CD4-positive, alpha-beta memory T cell (primary cell): ENCODE data around the gene KCNN3. TPM values are rescaled to one million over a fixed set of nuclear protein-coding genes. Genes with fewer than 3 reads are reported as not detected.

Experiments
- CTCF ChIA-PET: fragments of 350-600 bp; sonication (Branson Sonifier 250); formaldehyde crosslinking; loops from one replicate; lab custom pipeline; 2021; ENCODE audit warnings: inconsistent platforms; ENCODE audit not compliant: partially characterized antibody; lab: Charles Lee
- POLR2A ChIA-PET: fragments of 350-600 bp; sonication (Branson Sonifier 250); formaldehyde crosslinking; loops from one replicate; lab custom pipeline; 2021; ENCODE audit not compliant: partially characterized antibody; lab: Charles Lee
- DNase-seq, 5 donors: peaks; one replicate each; pipeline versions ENCODE4 v3.0.0 to v3.0.0-alpha.2; 2020 to 2022; ENCODE audit warnings: mixed read lengths in 1 of 5
- H3K27ac ChIP-seq: one replicate; pipeline ENCODE4 v1.7.0; 2013; ENCODE audit warnings: low read depth, low read length
- H3K27me3 ChIP-seq: 2 replicates; pipeline ENCODE4 v1.7.0; 2013; ENCODE audit warnings: mild to moderate bottlenecking, low read length, moderate library complexity; ENCODE audit not compliant: insufficient read depth
- H3K36me3 ChIP-seq: 2 replicates; pipeline ENCODE4 v1.7.0; 2013; ENCODE audit warnings: mild to moderate bottlenecking, low read length, moderate library complexity; ENCODE audit not compliant: insufficient read depth
- H3K4me1 ChIP-seq: 2 replicates; pipeline ENCODE4 v1.7.0; 2013; ENCODE audit warnings: mild to moderate bottlenecking, low read length, moderate library complexity; ENCODE audit not compliant: insufficient read depth
- H3K4me3 ChIP-seq, 2 donors: one replicate each; pipeline ENCODE4 v1.7.0; 2013; ENCODE audit warnings: low read length in 2 of 2, mild to moderate bottlenecking in 1 of 2
- H3K9me3 ChIP-seq, 2 donors: one replicate each; pipeline ENCODE4 v1.7.0; 2013; ENCODE audit warnings: low read length in 2 of 2, control low read depth in 1 of 2; ENCODE audit not compliant: control insufficient read depth in 1 of 2
- H3K27ac Mint-ChIP-seq, 7 donors: one replicate each; pipeline ENCODE4 v1.8.0; 2020 to 2021; ENCODE audit warnings: mixed read lengths in 7 of 7, mild to moderate bottlenecking in 6 of 7, inconsistent platforms in 3 of 7, moderate library complexity in 3 of 7
- H3K27me3 Mint-ChIP-seq, 2 donors: one replicate each; pipeline ENCODE4 v1.8.0; 2020 to 2021; ENCODE audit warnings: mixed read lengths in 2 of 2
- H3K36me3 Mint-ChIP-seq, 2 donors: one replicate each; pipeline ENCODE4 v1.8.0; 2020 to 2021; ENCODE audit warnings: mixed read lengths in 2 of 2, inconsistent platforms in 1 of 2, mild to moderate bottlenecking in 1 of 2
- H3K4me1 Mint-ChIP-seq, 4 donors: one replicate each; pipeline ENCODE4 v1.8.0; 2020 to 2021; ENCODE audit warnings: mixed read lengths in 4 of 4, mild to moderate bottlenecking in 1 of 4
- H3K4me3 Mint-ChIP-seq, 8 donors: one replicate each; pipeline ENCODE4 v1.8.0; 2020 to 2021; ENCODE audit warnings: mixed read lengths in 8 of 8, mild to moderate bottlenecking in 7 of 8, moderate library complexity in 6 of 8, inconsistent platforms in 3 of 8
- H3K9me3 Mint-ChIP-seq, 8 donors: one replicate each; pipeline ENCODE4 v1.8.0; 2020 to 2021; ENCODE audit warnings: mixed read lengths in 8 of 8, mild to moderate bottlenecking in 5 of 8, inconsistent platforms in 3 of 8, moderate library complexity in 1 of 8
- intact Hi-C: fragments of 100-400 bp; cut with micrococcal nuclease; formaldehyde crosslinking; loops from one replicate; pipeline ENCODE4 v1.15.1; 2023
- polyA plus RNA-seq, 2 donors: library from polyadenylated mRNA; unstranded; fragments of 300-500 nt; fragmentation: Illumina TruSeq; gene quantifications; one replicate each; pipeline ENCODE4 v1.2.3, GENCODE V29; 2021
- total RNA-seq, 2 experiments: library from RNA; stranded (reverse); gene quantifications; one replicate each; pipeline ENCODE4 v1.2.3, GENCODE V29; 2021

KCNN3 gene
- total and polyA plus RNA-seq, 4 experiments from 2014 or later: 0.06 TPM; not detected in 3

GRCh38 chr1:154753426-154753825 is 116.7 kb downstream of the KCNN3 start:
- POLR2A ChIA-PET: no interaction called here
- Mint-ChIP-seq H3K36me3 (no peaks in the 10 kb centered on the region), H3K9me3 (no peaks in the 10 kb centered on the region), H3K4me3 (no peak overlapping the region), H3K4me1 (peaks cover 5 to 10% (median 6%) of the 10 kb centered on the region in 4 donors), H3K27me3 (peaks cover 1 to 2% of the 10 kb centered on the region in 2 donors), H3K27ac (no peak overlapping the region)
- no peak for DNase-seq
- Histone ChIP-seq H3K27ac (no peak overlapping the region), H3K4me1 (peaks cover 5% of the 10 kb centered on the region), H3K36me3 (no peaks in the 10 kb centered on the region), H3K27me3 (no peaks in the 10 kb centered on the region), H3K9me3 (no peaks in the 10 kb centered on the region), H3K4me3 (no peak overlapping the region)
- CTCF ChIA-PET: interaction anchor here (1.3 kb wide), 1 partner anchor 38 kb away, joined by 3 read pairs; no protein-coding TSS in a partner anchor
- intact Hi-C loops: no loop called here

GRCh38 chr1:154752273-154753030 is 117.6 kb downstream of the KCNN3 start:
- H3K36me3 Mint-ChIP-seq: no peaks in the 10 kb centered on the region
- Histone ChIP-seq H3K36me3 (no peaks in the 10 kb centered on the region), H3K9me3 (no peaks in the 10 kb centered on the region), H3K4me3 (no peak overlapping the region), H3K4me1 (peaks cover 15% of the 10 kb centered on the region), H3K27ac (no peak overlapping the region), H3K27me3 (no peaks in the 10 kb centered on the region)
- H3K4me3 Mint-ChIP-seq: no peak overlapping the region
- intact Hi-C loops: no loop called here
- no peaks in the 10 kb centered on the region for H3K9me3 Mint-ChIP-seq
- ChIA-PET POLR2A (no interaction called here), CTCF (interaction anchor here (1.3 kb wide), 1 partner anchor 39 kb away, joined by 3 read pairs; no protein-coding TSS in a partner anchor)
- DNase-seq: no peak
- H3K4me1 Mint-ChIP-seq: peaks cover 12 to 16% (median 15%) of the 10 kb centered on the region in 4 donors
- peak overlapping the region in 1 of 7 donors; percentile 48 for H3K27ac Mint-ChIP-seq
- peaks cover 2 to 3% of the 10 kb centered on the region in 2 donors for H3K27me3 Mint-ChIP-seq

- CTCF ChIA-PET: interaction anchor here (1.6 to 5.7 kb wide), 3 partner anchors 9 to 14 kb away, joined by 3 to 37 read pairs (median 4); no protein-coding TSS in a partner anchor
- Mint-ChIP-seq H3K36me3 (no peaks in the 10 kb centered on the region), H3K27me3 (peaks cover 3 to 4% of the 10 kb centered on the region in 2 donors), H3K9me3 (no peaks in the 10 kb centered on the region), H3K27ac (peak overlapping the region in 2 of 7 donors; percentile 2 to 64), H3K4me1 (peaks cover 18 to 23% (median 23%) of the 10 kb centered on the region in 4 donors), H3K4me3 (no peak overlapping the region)
- H3K4me1 ChIP-seq: peaks cover 23% of the 10 kb centered on the region
- H3K9me3 ChIP-seq: no peaks in the 10 kb centered on the region
- intact Hi-C loops: no loop called here
- no peak overlapping the region for H3K4me3 ChIP-seq
- H3K36me3 ChIP-seq: no peaks in the 10 kb centered on the region
- H3K27ac ChIP-seq: no peak overlapping the region
- POLR2A ChIA-PET: no interaction called here
- no peak for DNase-seq
- no peaks in the 10 kb centered on the region for H3K27me3 ChIP-seq
Observed at GRCh38 chr1:154751690-154752089, 118.4 kb downstream of the KCNN3 start.

GRCh38 chr1:154750681-154751665 is 119.1 kb downstream of the KCNN3 start:
- intact Hi-C loops: no loop called here
- H3K9me3 Mint-ChIP-seq: no peaks in the 10 kb centered on the region

GRCh38 chr1:154749078-154749760 is 120.9 kb downstream of the KCNN3 start:
- no peak overlapping the region for H3K4me3 Mint-ChIP-seq
- peak overlapping the region in 2 of 7 donors; percentile 24 to 90 for H3K27ac Mint-ChIP-seq

More at GRCh38 chr1:154750681-154751665, 119.1 kb downstream of the KCNN3 start:
- DNase-seq: no peak
- Histone ChIP-seq H3K27ac (no peak overlapping the region), H3K4me1 (peaks cover 30% of the 10 kb centered on the region), H3K4me3 (no peak overlapping the region), H3K27me3 (no peaks in the 10 kb centered on the region), H3K36me3 (no peaks in the 10 kb centered on the region), H3K9me3 (no peaks in the 10 kb centered on the region)
- POLR2A ChIA-PET: no interaction called here
- Mint-ChIP-seq H3K4me3 (peak overlapping the region in 1 of 8 donors; percentile 8), H3K36me3 (no peaks in the 10 kb centered on the region), H3K27ac (no peak overlapping the region), H3K4me1 (peaks cover 22 to 30% (median 28%) of the 10 kb centered on the region in 4 donors), H3K27me3 (peaks cover 3 to 4% of the 10 kb centered on the region in 2 donors)
- CTCF ChIA-PET: interaction anchor here (1.6 to 5.7 kb wide), 3 partner anchors 10 to 14 kb away, joined by 3 to 37 read pairs (median 4); no protein-coding TSS in a partner anchor

GRCh38 chr1:154748405-154748775 is 121.7 kb downstream of the KCNN3 start:
- H3K4me3 ChIP-seq: no peak overlapping the region
- peak overlapping the region; percentile 50 to 92 (median 68) for H3K4me3 Mint-ChIP-seq
- no peaks in the 10 kb centered on the region for H3K9me3 ChIP-seq
- CTCF ChIA-PET: interaction anchor here (0.8 to 5.7 kb wide), 5 partner anchors 10 to 188 kb away, joined by 3 to 37 read pairs (median 4); no protein-coding TSS in a partner anchor
- POLR2A ChIA-PET: interaction anchor here (0.9 to 1.9 kb wide), 4 partner anchors 12 to 204 kb away, joined by 3 to 9 read pairs (median 4); partner anchors contain the start of gene ADAR
- H3K27ac Mint-ChIP-seq: peak overlapping the region; percentile 69 to 95 (median 88)
- DNase-seq: no peak
- peaks cover 49% of the 10 kb centered on the region for H3K4me1 ChIP-seq
- H3K4me1 Mint-ChIP-seq: peaks cover 29 to 42% (median 37%) of the 10 kb centered on the region in 4 donors
- H3K9me3 Mint-ChIP-seq: no peaks in the 10 kb centered on the region
- H3K27me3 Mint-ChIP-seq: peaks cover 2 to 4% of the 10 kb centered on the region in 2 donors
- no peaks in the 10 kb centered on the region for H3K27me3 ChIP-seq
- no peaks in the 10 kb centered on the region for H3K36me3 ChIP-seq
- H3K27ac ChIP-seq: no peak overlapping the region
- no peaks in the 10 kb centered on the region for H3K36me3 Mint-ChIP-seq
- intact Hi-C loops: loop anchor here (1.0 to 5.0 kb wide), 2 partner anchors 43 to 191 kb away; partner anchors contain the start of gene UBE2Q1

More at GRCh38 chr1:154749078-154749760, 120.9 kb downstream of the KCNN3 start:
- no peak overlapping the region for H3K27ac ChIP-seq
- no peaks in the 10 kb centered on the region for H3K36me3 ChIP-seq
- no peaks in the 10 kb centered on the region for H3K36me3 Mint-ChIP-seq
- H3K4me1 ChIP-seq: peaks cover 46% of the 10 kb centered on the region
- no peaks in the 10 kb centered on the region for H3K27me3 ChIP-seq
- POLR2A ChIA-PET: interaction anchor here (1.4 kb wide), 1 partner anchor 42 kb away, joined by 9 read pairs; no protein-coding TSS in a partner anchor
- no peaks in the 10 kb centered on the region for H3K9me3 ChIP-seq
- DNase-seq: no peak
- CTCF ChIA-PET: interaction anchor here (1.2 to 5.7 kb wide), 3 partner anchors 12 to 80 kb away, joined by 3 to 37 read pairs (median 4); no protein-coding TSS in a partner anchor
- H3K4me3 ChIP-seq: no peak overlapping the region
- no peaks in the 10 kb centered on the region for H3K9me3 Mint-ChIP-seq
- peaks cover 2 to 4% of the 10 kb centered on the region in 2 donors for H3K27me3 Mint-ChIP-seq
- intact Hi-C loops: loop anchor here (5.0 kb wide), 1 partner anchor 192 kb away; the partner anchor contains the start of gene UBE2Q1
- peaks cover 29 to 42% (median 37%) of the 10 kb centered on the region in 4 donors for H3K4me1 Mint-ChIP-seq
